ENCODE data around the gene YTHDF1. TPM values are rescaled to one million over a fixed set of nuclear protein-coding genes. Genes with fewer than 3 reads are reported as not detected.

YTHDF1 gene
- total RNA-seq, 2 experiments from 2014 or later, result 36.2 to 38.7 TPM

- Mint-ChIP-seq H3K27ac (no peak overlapping the region), H3K4me1 (ENCODE audit: low read depth) (no peaks in the 10 kb centered on the region), H3K36me3 (ENCODE audit: low read depth) (no peaks in the 10 kb centered on the region), H3K9me3 (ENCODE audit: insufficient read depth) (no peaks in the 10 kb centered on the region), H3K27me3 (ENCODE audit: low read depth) (no peaks in the 10 kb centered on the region), H3K4me3 (no peak overlapping the region)
- CTCF ChIA-PET, result no interaction called here
- POLR2A ChIA-PET, result no interaction called here
- ATAC-seq, result no peak
- DNase-seq, result no peak
These were observed 29.2 kb downstream of the YTHDF1 start for GRCh38 chr20:63186528-63187316.

DNA sequence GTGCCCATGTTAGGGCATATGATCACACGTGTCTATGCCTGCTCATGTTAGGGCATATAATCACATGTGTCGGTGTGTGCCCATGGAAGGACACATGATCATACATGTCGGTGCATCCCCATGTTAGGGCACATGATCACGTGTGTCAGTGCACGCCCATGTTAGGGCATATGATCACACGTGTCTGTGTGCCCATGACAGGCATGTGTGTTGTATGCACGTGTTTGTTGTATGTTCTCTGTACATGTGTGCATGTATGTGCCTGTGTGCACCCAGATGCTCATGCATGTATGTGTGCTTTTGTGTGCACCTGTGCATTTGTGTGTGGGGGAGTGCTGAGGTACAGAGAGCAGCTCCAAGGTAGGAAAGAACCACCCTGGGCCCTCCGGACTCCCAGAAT lies 29.8 kb downstream of the YTHDF1 start:
- H3K4me1 Mint-ChIP-seq (ENCODE audit: low read depth), result no peaks in the 10 kb centered on the region
- peaks cover 2% of the 10 kb centered on the region for H3K27me3 Mint-ChIP-seq (ENCODE audit: low read depth)
- ATAC-seq, result no peak
- no peaks in the 10 kb centered on the region for H3K36me3 Mint-ChIP-seq (ENCODE audit: low read depth)
- no peaks in the 10 kb centered on the region for H3K9me3 Mint-ChIP-seq (ENCODE audit: insufficient read depth)
- DNase-seq, result no peak
- ChIA-PET CTCF (no interaction called here), POLR2A (no interaction called here)
- no peak overlapping the region for H3K4me3 Mint-ChIP-seq
- no peak overlapping the region for H3K27ac Mint-ChIP-seq

GRCh38 chr20:63185215-63185796 lies 30.6 kb downstream of the YTHDF1 start:
- H3K4me1 Mint-ChIP-seq (ENCODE audit: low read depth), result no peaks in the 10 kb centered on the region
- H3K27me3 Mint-ChIP-seq (ENCODE audit: low read depth), result peaks cover 6% of the 10 kb centered on the region
- CTCF ChIA-PET, result no interaction called here
- no peak overlapping the region for H3K4me3 Mint-ChIP-seq
- H3K27ac Mint-ChIP-seq, result no peak overlapping the region
- POLR2A ChIA-PET, result no interaction called here
- no peak for ATAC-seq
- no peaks in the 10 kb centered on the region for H3K9me3 Mint-ChIP-seq (ENCODE audit: insufficient read depth)
- DNase-seq, result no peak
- no peaks in the 10 kb centered on the region for H3K36me3 Mint-ChIP-seq (ENCODE audit: low read depth)

DNA sequence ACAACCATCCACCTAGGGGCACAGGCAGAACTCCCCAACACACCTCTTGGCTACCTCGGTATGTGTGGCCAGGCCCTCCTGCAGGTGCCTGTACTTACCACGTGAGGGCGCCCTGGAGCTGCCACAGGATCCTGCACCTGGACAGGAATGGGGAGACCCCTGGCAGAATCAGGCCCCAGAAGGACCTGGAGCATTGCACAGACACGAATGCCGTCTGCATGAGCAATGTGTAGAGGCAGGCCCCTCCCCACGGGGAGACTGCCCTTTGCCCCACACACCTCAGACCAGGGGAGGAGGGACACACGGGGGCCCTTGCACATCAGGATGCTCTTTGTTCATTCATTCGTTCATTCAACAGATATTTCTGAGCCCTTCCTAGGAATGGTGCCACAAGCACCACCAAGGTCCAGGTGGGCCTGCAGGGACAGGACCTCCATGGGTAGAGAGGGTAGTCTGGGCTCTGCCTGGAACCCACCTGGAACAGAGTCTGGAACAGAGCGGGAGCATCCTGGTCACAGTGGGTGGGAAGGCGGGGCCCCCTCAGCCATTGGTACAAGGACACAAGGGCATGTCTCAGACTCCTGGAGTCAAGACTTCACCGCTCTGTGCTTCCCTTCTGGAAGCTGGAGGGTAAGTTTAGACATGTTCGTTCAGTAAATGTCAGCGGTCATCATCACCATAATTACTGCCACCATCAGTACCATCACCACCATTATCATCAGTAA lies 32.3 kb downstream of the YTHDF1 start:
- DNase-seq, result peak; percentile 63
- peak; percentile 53 for ATAC-seq
- ChIA-PET POLR2A (no interaction called here), CTCF (interaction anchor here (2.0 kb wide), 1 partner anchor 16 kb away, joined by 5 read pairs; no protein-coding TSS in a partner anchor)
- Mint-ChIP-seq H3K36me3 (ENCODE audit: low read depth) (no peaks in the 10 kb centered on the region), H3K27me3 (ENCODE audit: low read depth) (peaks cover 12% of the 10 kb centered on the region), H3K4me1 (ENCODE audit: low read depth) (peaks cover 4% of the 10 kb centered on the region), H3K4me3 (no peak overlapping the region), H3K9me3 (ENCODE audit: insufficient read depth) (no peaks in the 10 kb centered on the region), H3K27ac (no peak overlapping the region)

DNA sequence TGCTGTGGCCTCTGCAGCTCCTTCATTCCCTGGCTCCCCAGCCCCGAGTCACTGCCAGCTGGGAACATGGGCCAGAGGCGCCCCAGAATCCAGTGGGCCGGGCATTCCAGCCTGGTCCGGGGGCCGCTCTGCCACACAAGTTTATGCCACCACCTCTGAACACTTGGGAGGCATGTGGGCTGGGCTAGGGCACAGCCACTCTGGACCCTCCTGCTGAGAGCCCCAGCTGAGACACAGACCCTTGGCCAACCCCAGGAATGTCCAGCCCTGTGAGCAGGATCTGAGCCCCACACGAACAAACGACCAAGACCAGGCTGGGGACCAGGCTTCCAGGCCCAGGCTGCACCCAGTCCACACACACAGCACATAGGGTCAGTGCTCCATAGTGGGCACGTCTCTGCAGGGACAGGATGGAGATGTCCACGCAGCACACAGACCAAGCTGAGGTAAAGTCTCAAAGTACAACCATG lies 33.0 kb downstream of the YTHDF1 start:
- no peak overlapping the region for H3K4me3 Mint-ChIP-seq
- ATAC-seq (peak; percentile 22), DNase-seq (no peak)
- ChIA-PET POLR2A (no interaction called here), CTCF (interaction anchor here (2.0 kb wide), 1 partner anchor 16 kb away, joined by 5 read pairs; no protein-coding TSS in a partner anchor)
- no peaks in the 10 kb centered on the region for H3K9me3 Mint-ChIP-seq (ENCODE audit: insufficient read depth)
- no peaks in the 10 kb centered on the region for H3K36me3 Mint-ChIP-seq (ENCODE audit: low read depth)
- H3K27me3 Mint-ChIP-seq (ENCODE audit: low read depth), result peaks cover 12% of the 10 kb centered on the region
- no peak overlapping the region for H3K27ac Mint-ChIP-seq
- H3K4me1 Mint-ChIP-seq (ENCODE audit: low read depth), result peaks cover 4% of the 10 kb centered on the region

DNA sequence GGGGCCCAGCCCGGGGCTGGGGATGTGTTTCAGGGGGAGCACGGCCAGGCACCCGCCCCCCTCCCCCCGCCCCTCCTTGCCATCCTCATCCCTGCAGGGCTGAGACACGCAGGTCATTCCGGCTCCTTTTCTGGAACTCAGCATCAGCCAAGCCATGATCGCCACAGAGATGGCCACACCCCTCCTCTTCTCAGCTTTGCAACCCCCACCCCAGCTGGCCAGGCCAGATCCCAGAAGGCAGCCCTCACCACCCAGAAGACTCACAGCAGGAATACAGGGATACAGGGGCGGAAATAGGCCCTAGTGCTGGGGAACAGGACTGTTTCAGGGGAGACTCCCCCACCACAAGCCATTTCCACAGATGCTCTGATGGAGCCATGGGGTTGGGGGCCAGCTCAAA lies 33.5 kb downstream of the YTHDF1 start:
- Mint-ChIP-seq H3K27me3 (ENCODE audit: low read depth) (peaks cover 14% of the 10 kb centered on the region), H3K4me3 (no peak overlapping the region), H3K36me3 (ENCODE audit: low read depth) (no peaks in the 10 kb centered on the region), H3K27ac (no peak overlapping the region), H3K9me3 (ENCODE audit: insufficient read depth) (no peaks in the 10 kb centered on the region), H3K4me1 (ENCODE audit: low read depth) (peaks cover 4% of the 10 kb centered on the region)
- ChIA-PET POLR2A (no interaction called here), CTCF (no interaction called here)
- no peak for DNase-seq
- no peak for ATAC-seq

DNA sequence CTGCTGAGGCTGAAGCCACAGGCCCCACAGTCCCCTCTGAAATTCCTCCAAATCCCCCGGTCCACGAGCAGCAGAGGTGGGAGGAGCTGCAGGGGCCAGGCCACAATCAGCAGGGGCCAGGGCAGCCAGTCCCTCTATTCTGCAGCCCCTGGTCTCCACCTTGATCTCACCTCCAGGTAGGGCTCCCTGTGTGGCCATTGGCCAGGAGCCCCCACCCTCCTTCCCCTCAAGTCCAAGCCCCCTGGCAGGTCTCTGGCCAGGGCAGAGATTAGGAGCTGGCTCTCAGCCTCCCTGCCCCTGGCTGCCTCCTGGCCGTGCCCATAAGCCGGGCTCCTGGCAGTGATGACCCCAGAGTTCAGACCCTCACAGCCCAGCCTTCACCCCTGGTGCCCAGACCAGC lies 34.7 kb downstream of the YTHDF1 start:
- Mint-ChIP-seq H3K27ac (no peak overlapping the region), H3K9me3 (ENCODE audit: insufficient read depth) (no peaks in the 10 kb centered on the region), H3K36me3 (ENCODE audit: low read depth) (peaks cover under 1% of the 10 kb centered on the region), H3K27me3 (ENCODE audit: low read depth) (peaks cover 23% of the 10 kb centered on the region), H3K4me3 (no peak overlapping the region), H3K4me1 (ENCODE audit: low read depth) (peaks cover 8% of the 10 kb centered on the region)
- DNase-seq (no peak), ATAC-seq (no peak)
- ChIA-PET CTCF (no interaction called here), POLR2A (interaction anchor here (0.6 kb wide), 1 partner anchor 32 kb away, joined by 3 read pairs; no protein-coding TSS in a partner anchor)

DNA sequence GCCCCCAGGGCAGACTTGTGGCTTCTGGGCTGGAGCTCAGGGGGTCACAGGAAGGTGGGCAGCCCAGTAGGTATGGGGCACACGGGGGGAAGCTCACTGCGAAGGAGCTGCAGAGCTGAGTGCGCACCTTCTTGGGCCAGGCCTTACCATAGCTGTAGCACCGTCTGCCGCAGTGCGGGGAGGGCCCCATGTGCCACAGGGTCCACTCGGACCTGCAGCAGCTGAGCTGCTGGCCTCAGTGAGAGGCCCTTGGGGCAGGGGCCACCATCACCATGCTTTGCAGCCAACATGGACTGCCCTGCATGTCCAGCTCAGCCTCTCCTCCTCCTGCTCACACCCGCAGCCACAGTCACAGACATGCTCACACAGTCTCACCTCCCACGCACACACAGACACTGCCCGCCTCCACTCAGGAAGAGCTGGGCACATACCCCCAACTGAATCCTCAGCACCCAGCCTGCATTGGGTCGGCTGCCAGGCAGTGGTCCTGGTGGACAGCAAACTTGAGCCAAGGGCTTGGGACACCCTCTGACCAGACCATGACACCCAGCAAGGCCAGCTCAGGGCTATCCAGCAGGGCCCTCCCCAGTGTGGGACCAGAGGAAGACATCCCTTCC lies 35.3 kb downstream of the YTHDF1 start:
- POLR2A ChIA-PET, result interaction anchor here (0.7 kb wide), 1 partner anchor 77 kb away, joined by 3 read pairs; no protein-coding TSS in a partner anchor
- Mint-ChIP-seq H3K27ac (no peak overlapping the region), H3K9me3 (ENCODE audit: insufficient read depth) (no peaks in the 10 kb centered on the region), H3K27me3 (ENCODE audit: low read depth) (peaks cover 25% of the 10 kb centered on the region), H3K4me1 (ENCODE audit: low read depth) (peaks cover 10% of the 10 kb centered on the region), H3K4me3 (no peak overlapping the region), H3K36me3 (ENCODE audit: low read depth) (peaks cover 1% of the 10 kb centered on the region)
- no peak for DNase-seq
- no peak for ATAC-seq
- CTCF ChIA-PET, result interaction anchor here (1.2 kb wide), 1 partner anchor 124 kb away, joined by 3 read pairs; no protein-coding TSS in a partner anchor

DNA sequence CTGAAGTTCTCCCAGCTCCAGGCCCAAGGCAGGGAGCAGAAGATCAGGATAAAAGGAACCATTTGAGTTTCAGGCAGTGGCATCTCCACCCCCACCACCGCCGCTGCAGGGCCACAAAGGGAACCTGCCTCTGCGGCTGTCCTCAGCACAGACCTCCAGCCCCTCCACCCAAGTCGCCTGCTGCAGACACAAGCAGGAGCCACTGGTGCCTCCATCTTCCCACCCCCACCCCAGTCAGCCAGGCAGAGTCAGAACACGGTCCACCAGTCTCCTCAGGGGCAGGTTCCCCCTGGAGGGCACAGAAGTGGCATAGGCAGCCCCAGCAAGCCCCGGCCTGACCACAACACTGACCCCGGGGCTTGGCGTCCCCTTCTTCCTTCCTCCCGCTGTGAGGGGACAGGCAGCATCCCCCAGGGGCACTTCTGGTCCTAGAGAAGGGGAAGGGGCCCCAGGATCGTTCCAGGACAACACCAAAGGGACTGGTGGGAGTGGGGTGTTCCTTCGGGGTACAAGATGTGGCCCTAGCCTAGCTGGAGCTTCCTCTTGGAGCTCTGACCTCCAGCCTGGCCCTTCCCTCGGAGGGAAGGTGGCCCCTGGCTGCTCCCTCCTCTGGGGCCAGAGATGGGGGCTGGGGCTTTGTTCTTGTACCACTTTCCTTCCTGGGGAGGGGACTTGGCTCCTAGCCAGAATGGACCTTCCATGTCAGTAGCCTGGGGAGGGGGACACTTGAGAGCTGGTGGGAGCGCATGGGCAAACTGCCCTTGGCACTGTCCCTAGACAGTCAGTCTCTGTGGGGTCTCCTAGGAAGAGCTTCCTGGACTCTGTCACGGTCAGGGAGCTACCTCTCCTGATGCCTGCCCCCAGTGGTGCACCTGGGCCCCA lies 36.0 kb downstream of the YTHDF1 start:
- Mint-ChIP-seq H3K27ac (no peak overlapping the region), H3K4me1 (ENCODE audit: low read depth) (peaks cover 10% of the 10 kb centered on the region), H3K36me3 (ENCODE audit: low read depth) (peaks cover 1% of the 10 kb centered on the region), H3K4me3 (no peak overlapping the region), H3K27me3 (ENCODE audit: low read depth) (peaks cover 25% of the 10 kb centered on the region), H3K9me3 (ENCODE audit: insufficient read depth) (no peaks in the 10 kb centered on the region)
- ATAC-seq (no peak), DNase-seq (no peak)
- CTCF ChIA-PET, result interaction anchor here (1.2 kb wide), 1 partner anchor 123 kb away, joined by 3 read pairs; no protein-coding TSS in a partner anchor
- POLR2A ChIA-PET, result interaction anchor here (0.7 kb wide), 1 partner anchor 76 kb away, joined by 3 read pairs; no protein-coding TSS in a partner anchor

- POLR2A ChIA-PET, result no interaction called here
- H3K27ac Mint-ChIP-seq, result no peak overlapping the region
- H3K27me3 Mint-ChIP-seq (ENCODE audit: low read depth), result peaks cover 29% of the 10 kb centered on the region
These were observed 36.8 kb downstream of the YTHDF1 start for GRCh38 chr20:63178889-63179686.

More at GRCh38 chr20:63178889-63179686, 36.8 kb downstream of the YTHDF1 start:
- Mint-ChIP-seq H3K9me3 (ENCODE audit: insufficient read depth) (no peaks in the 10 kb centered on the region), H3K4me1 (ENCODE audit: low read depth) (peaks cover 10% of the 10 kb centered on the region), H3K4me3 (no peak overlapping the region), H3K36me3 (ENCODE audit: low read depth) (peaks cover 1% of the 10 kb centered on the region)
- CTCF ChIA-PET, result no interaction called here
- ATAC-seq (peak; percentile 50), DNase-seq (peak; percentile 72)

All from activated CD8-positive, alpha-beta T cell treated with anti-CD3 and anti-CD28 coated beads, Interleukin-2, amount 10 ng/mL, durations not matched to agents 7 days and 5 days (primary cell).